ENCODE measurements around the gene TUBGCP6. TPM values are rescaled to one million over a fixed set of nuclear protein-coding genes. Genes with fewer than 3 reads are reported as not detected.
A peak's percentile ranks its signal among the peaks of the same experiment; 100 is the strongest.

Gene TUBGCP6
- total RNA-seq, 1 experiment from 2014 or later: 38.6 TPM

GRCh38 chr22:50289942-50290630 lies 45.3 kb upstream of the TUBGCP6 start:
- H3K4me1 ChIP-seq (ENCODE audit: control insufficient read depth in 1 of 2, insufficient read depth in 2 of 2, low read length in 2 of 2): peaks cover 25 to 29% of the 10 kb centered on the region in 2 experiments
- H3K9me3 ChIP-seq (ENCODE audit: control insufficient read depth in 1 of 2, insufficient read depth in 1 of 2, low read depth in 1 of 2, low read length in 2 of 2): no peaks in the 10 kb centered on the region
- no peak overlapping the region for H3K4me2 ChIP-seq (ENCODE audit: low read length)
- ATAC-seq (no peak), DNase-seq (ENCODE audit: low read depth, low spot score) (no peak)
- H3K27ac ChIP-seq (ENCODE audit: low read depth, low read length): peak overlapping the region; percentile 45; the same call in 1 of the 2 replicates
- no peaks in the 10 kb centered on the region for H3K9me2 ChIP-seq (ENCODE audit: insufficient read depth)
- no peak for TF ChIP-seq ELF1 (IDR thresholded peaks at IDR 0.05; ENCODE audit: borderline replicate concordance, low read depth)
- TF ChIP-seq SP1 (IDR thresholded peaks at IDR 0.05; ENCODE audit: low read depth): no peak
- no peak for TF ChIP-seq POLR2AphosphoS5 (IDR thresholded peaks at IDR 0.05; ENCODE audit: low read depth, low read length)
- no peak for TF ChIP-seq CBX3 (IDR thresholded peaks at IDR 0.05; ENCODE audit: low read depth)
- TF ChIP-seq ZBTB33 (IDR thresholded peaks at IDR 0.05; ENCODE audit: extremely low read depth, insufficient replicate concordance, low read length): no peak
- TF ChIP-seq TCF7L2 (IDR thresholded peaks at IDR 0.05; ENCODE audit: borderline replicate concordance, extremely low read depth, insufficient read depth, insufficient read length): no peak
- TF ChIP-seq EZH2phosphoT487 (IDR thresholded peaks at IDR 0.05; ENCODE audit: borderline replicate concordance): no peak
- TF ChIP-seq, protein P1, sequence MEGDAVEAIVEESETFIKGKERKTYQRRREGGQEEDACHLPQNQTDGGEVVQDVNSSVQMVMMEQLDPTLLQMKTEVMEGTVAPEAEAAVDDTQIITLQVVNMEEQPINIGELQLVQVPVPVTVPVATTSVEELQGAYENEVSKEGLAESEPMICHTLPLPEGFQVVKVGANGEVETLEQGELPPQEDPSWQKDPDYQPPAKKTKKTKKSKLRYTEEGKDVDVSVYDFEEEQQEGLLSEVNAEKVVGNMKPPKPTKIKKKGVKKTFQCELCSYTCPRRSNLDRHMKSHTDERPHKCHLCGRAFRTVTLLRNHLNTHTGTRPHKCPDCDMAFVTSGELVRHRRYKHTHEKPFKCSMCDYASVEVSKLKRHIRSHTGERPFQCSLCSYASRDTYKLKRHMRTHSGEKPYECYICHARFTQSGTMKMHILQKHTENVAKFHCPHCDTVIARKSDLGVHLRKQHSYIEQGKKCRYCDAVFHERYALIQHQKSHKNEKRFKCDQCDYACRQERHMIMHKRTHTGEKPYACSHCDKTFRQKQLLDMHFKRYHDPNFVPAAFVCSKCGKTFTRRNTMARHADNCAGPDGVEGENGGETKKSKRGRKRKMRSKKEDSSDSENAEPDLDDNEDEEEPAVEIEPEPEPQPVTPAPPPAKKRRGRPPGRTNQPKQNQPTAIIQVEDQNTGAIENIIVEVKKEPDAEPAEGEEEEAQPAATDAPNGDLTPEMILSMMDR (IDR thresholded peaks at IDR 0.05 in 2 of 3, conservative IDR thresholded peaks at IDR 0.05 in 1 of 3; ENCODE audit: borderline replicate concordance in 1 of 3, insufficient read depth in 1 of 3, low read depth in 2 of 3, low read length in 2 of 3): no peak
- TF ChIP-seq ATF3 (IDR thresholded peaks at IDR 0.05): no peak
- TF ChIP-seq, protein P2, sequence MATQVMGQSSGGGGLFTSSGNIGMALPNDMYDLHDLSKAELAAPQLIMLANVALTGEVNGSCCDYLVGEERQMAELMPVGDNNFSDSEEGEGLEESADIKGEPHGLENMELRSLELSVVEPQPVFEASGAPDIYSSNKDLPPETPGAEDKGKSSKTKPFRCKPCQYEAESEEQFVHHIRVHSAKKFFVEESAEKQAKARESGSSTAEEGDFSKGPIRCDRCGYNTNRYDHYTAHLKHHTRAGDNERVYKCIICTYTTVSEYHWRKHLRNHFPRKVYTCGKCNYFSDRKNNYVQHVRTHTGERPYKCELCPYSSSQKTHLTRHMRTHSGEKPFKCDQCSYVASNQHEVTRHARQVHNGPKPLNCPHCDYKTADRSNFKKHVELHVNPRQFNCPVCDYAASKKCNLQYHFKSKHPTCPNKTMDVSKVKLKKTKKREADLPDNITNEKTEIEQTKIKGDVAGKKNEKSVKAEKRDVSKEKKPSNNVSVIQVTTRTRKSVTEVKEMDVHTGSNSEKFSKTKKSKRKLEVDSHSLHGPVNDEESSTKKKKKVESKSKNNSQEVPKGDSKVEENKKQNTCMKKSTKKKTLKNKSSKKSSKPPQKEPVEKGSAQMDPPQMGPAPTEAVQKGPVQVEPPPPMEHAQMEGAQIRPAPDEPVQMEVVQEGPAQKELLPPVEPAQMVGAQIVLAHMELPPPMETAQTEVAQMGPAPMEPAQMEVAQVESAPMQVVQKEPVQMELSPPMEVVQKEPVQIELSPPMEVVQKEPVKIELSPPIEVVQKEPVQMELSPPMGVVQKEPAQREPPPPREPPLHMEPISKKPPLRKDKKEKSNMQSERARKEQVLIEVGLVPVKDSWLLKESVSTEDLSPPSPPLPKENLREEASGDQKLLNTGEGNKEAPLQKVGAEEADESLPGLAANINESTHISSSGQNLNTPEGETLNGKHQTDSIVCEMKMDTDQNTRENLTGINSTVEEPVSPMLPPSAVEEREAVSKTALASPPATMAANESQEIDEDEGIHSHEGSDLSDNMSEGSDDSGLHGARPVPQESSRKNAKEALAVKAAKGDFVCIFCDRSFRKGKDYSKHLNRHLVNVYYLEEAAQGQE (IDR thresholded peaks at IDR 0.05; ENCODE audit: low read depth): no peak
- CTCF ChIA-PET: no interaction called here
- H3K79me2 ChIP-seq (ENCODE audit: insufficient read depth, low read length): peaks cover 83% of the 10 kb centered on the region
- RAD21 ChIA-PET (ENCODE audit: low non-redundant PET in 1 of 2, low total read pairs in 2 of 2, uncharacterized antibody in 2 of 2, unreplicated experiment in 2 of 2): no interaction called here
- H3K9ac ChIP-seq (ENCODE audit: low read length): no peak overlapping the region
- intact Hi-C loops (cut with micrococcal nuclease): no loop called here
- BruUV-seq (replicated peaks): TSS peak; percentile 38
- H4K20me1 ChIP-seq (ENCODE audit: insufficient read depth): no peaks in the 10 kb centered on the region
- H3K36me3 ChIP-seq (ENCODE audit: control insufficient read depth in 1 of 2, insufficient read depth in 2 of 2, low read length in 2 of 2): peaks cover 18 to 54% of the 10 kb centered on the region in 2 experiments; a peak in 3 of 4 replicates
- no peak overlapping the region for H3K4me3 ChIP-seq (replicated peaks in 1 of 2; ENCODE audit: low read depth in 1 of 2, low read length in 2 of 2)
- no peaks in the 10 kb centered on the region for H3K27me3 ChIP-seq (ENCODE audit: insufficient read depth, low read length)
- POLR2A ChIA-PET: no interaction called here
- H2AFZ ChIP-seq (ENCODE audit: low read depth, low read length, poor library complexity, severe bottlenecking): no peak overlapping the region

All from HCT116 (cell line).